GM23338 (cell line): ENCODE results near the gene ZSWIM3. TPM values are rescaled to one million over a fixed set of nuclear protein-coding genes. Genes with fewer than 3 reads are reported as not detected.

Experiments
- ATAC-seq: fragments of 200-7000 bp; cut with Tn5 transposase; 3 replicates; pipeline ENCODE4 v1.9.1; 2020
- DNase-seq: peaks from one replicate; pipeline ENCODE4 v3.0.0-alpha.2; 2015; ENCODE audit warnings: low spot score
- H2AFZ ChIP-seq: fragments of 200-600 bp; sonication (generic); 2 replicates; pipeline ENCODE4 v1.8.0; 2016; ENCODE audit warnings: antibody characterized with exemption, mild to moderate bottlenecking, moderate library complexity
- H3F3A ChIP-seq: fragments of 200-600 bp; sonication (generic); replicated peaks from 2 replicates; pipeline ENCODE4 v1.8.0; 2017; ENCODE audit warnings: antibody characterized with exemption, mixed run types, low read depth
- H3K27ac ChIP-seq: fragments of 200-600 bp; sonication (generic); 2 replicates; pipeline ENCODE4 v1.6.1; 2016; ENCODE audit warnings: low read depth
- H3K27me3 ChIP-seq: fragments of 200-600 bp; sonication (generic); 2 replicates; pipeline ENCODE4 v1.8.0; 2016; ENCODE audit warnings: mild to moderate bottlenecking, mixed run types, moderate library complexity; ENCODE audit not compliant: insufficient read depth
- H3K36me3 ChIP-seq: fragments of 200-600 bp; sonication (generic); 2 replicates; pipeline ENCODE4 v1.8.0; 2016; ENCODE audit warnings: mild to moderate bottlenecking; ENCODE audit not compliant: insufficient read depth
- H3K4me1 ChIP-seq: fragments of 200-600 bp; sonication (generic); 2 replicates; pipeline ENCODE4 v1.8.0; 2016; ENCODE audit warnings: mild to moderate bottlenecking, moderate library complexity; ENCODE audit not compliant: insufficient read depth
- H3K4me2 ChIP-seq: fragments of 200-600 bp; sonication (generic); 2 replicates; pipeline ENCODE4 v1.7.1; 2017; ENCODE audit warnings: mixed run types
- H3K4me3 ChIP-seq: fragments of 200-600 bp; sonication (generic); 2 replicates; pipeline ENCODE4 v1.6.1; 2016; ENCODE audit warnings: mixed run types
- H3K79me2 ChIP-seq: fragments of 200-600 bp; sonication (generic); replicated peaks from 2 replicates; pipeline ENCODE4 v1.8.0; 2017; ENCODE audit warnings: mild to moderate bottlenecking; ENCODE audit not compliant: insufficient read depth
- H3K9me2 ChIP-seq: fragments of 200-600 bp; sonication (generic); 2 replicates; pipeline ENCODE4 v1.8.0; 2017; ENCODE audit not compliant: insufficient read depth
- H4K20me1 ChIP-seq: fragments of 200-600 bp; sonication (generic); replicated peaks from 2 replicates; pipeline ENCODE4 v1.8.0; 2017; ENCODE audit warnings: mild to moderate bottlenecking; ENCODE audit not compliant: insufficient read depth
- H3K27ac Mint-ChIP-seq: 2 replicates; pipeline ENCODE4 v1.8.0; 2020; ENCODE audit warnings: inconsistent platforms, mild to moderate bottlenecking, moderate library complexity, mixed read lengths
- H3K27me3 Mint-ChIP-seq: 3 replicates; pipeline ENCODE4 v1.8.0; 2022; ENCODE audit warnings: low read depth, mild to moderate bottlenecking, moderate library complexity, mixed read lengths, inconsistent platforms; ENCODE audit not compliant: insufficient read depth, poor library complexity
- H3K36me3 Mint-ChIP-seq: 3 replicates; pipeline ENCODE4 v1.8.0; 2021; ENCODE audit warnings: low read depth, mild to moderate bottlenecking, inconsistent platforms, moderate library complexity, mixed read lengths
- H3K4me1 Mint-ChIP-seq: 3 replicates; pipeline ENCODE4 v1.8.0; 2020; ENCODE audit warnings: mild to moderate bottlenecking, inconsistent platforms, mixed read lengths
- H3K4me3 Mint-ChIP-seq: 3 replicates; pipeline ENCODE4 v1.8.0; 2021; ENCODE audit warnings: moderate library complexity, mild to moderate bottlenecking, inconsistent platforms, mixed read lengths
- H3K9me3 Mint-ChIP-seq: 3 replicates; pipeline ENCODE4 v1.8.0; 2020; ENCODE audit warnings: moderate library complexity, mild to moderate bottlenecking, inconsistent platforms, mixed read lengths
- CTCF ChIP-seq, 2 experiments: fragments of 200-600 bp in 1 of 2; sonication (generic) in 1 of 2; conservative IDR thresholded peaks; 2 replicates each; pipeline versions ENCODE4 v1.5.1 to v1.6.1; 2016 to 2017; ENCODE audit warnings: antibody characterized with exemption in 2 of 2, low read depth in 2 of 2, mild to moderate bottlenecking in 2 of 2, moderate library complexity in 1 of 2
- EZH2 ChIP-seq: fragments of 200-600 bp; sonication (generic); IDR thresholded peaks from one replicate; pipeline ENCODE4 v1.8.0; 2017; ENCODE audit warnings: antibody characterized with exemption, mild to moderate bottlenecking, low read depth; ENCODE audit not compliant: unreplicated experiment
- EZH2phosphoT487 ChIP-seq: fragments of 200-600 bp; sonication (generic); IDR thresholded peaks from one replicate; pipeline ENCODE4 v1.8.1; 2018; ENCODE audit warnings: antibody characterized with exemption; ENCODE audit not compliant: unreplicated experiment
- JUNB ChIP-seq: IDR thresholded peaks from one replicate; pipeline ENCODE4 v1.6.1; 2016; ENCODE audit warnings: antibody characterized with exemption; ENCODE audit not compliant: unreplicated experiment
- NANOG ChIP-seq: IDR thresholded peaks from 2 replicates; pipeline ENCODE4 v1.6.1; 2016; ENCODE audit warnings: antibody characterized with exemption, borderline replicate concordance
- POLR2AphosphoS5 ChIP-seq: IDR thresholded peaks from 2 replicates; pipeline ENCODE4 v1.6.1; 2016; ENCODE audit warnings: antibody characterized with exemption, low read depth
- REST ChIP-seq: IDR thresholded peaks from one replicate; pipeline ENCODE4 v1.6.1; 2018; ENCODE audit warnings: antibody characterized with exemption; ENCODE audit not compliant: unreplicated experiment
- ZNF114 ChIP-seq: fragments of 250-450 bp; sonication (Bioruptor Pico); IDR thresholded peaks from 2 replicates; pipeline ENCODE4 v1.5.0; 2020; ENCODE audit warnings: mild to moderate bottlenecking, moderate library complexity
- ZNF462 ChIP-seq: fragments of 250-450 bp; sonication (Bioruptor Pico); IDR thresholded peaks from 2 replicates; pipeline ENCODE4 v1.5.0; 2020; ENCODE audit warnings: mild to moderate bottlenecking, moderate library complexity
- polyA plus RNA-seq: library from polyadenylated mRNA; unstranded; fragments of >200 nt; fragmentation: Nextera tagmentation; extraction: Ambion mirVana; gene quantifications from 2 replicates; pipeline ENCODE4 v1.2.1, GENCODE V29; 2016
- total RNA-seq: library from RNA; depleted of rRNA; stranded (reverse); fragments of >200 nt; shearing (Covaris generic); gene quantifications from 2 replicates; pipeline ENCODE4 v1.2.3, GENCODE V29; 2014

ZSWIM3 gene
- total and polyA plus RNA-seq, 2 experiments from 2014 or later = 2.0 to 8.2 TPM

- TF ChIP-seq CTCF (conservative IDR thresholded peaks at IDR 0.05; ENCODE audit: low read depth in 2 of 2) (no peak), ZNF114 (no peak)
- DNase-seq = no peak
- H3K4me2 ChIP-seq = no peak overlapping the region
Observed at GRCh38 chr20:45867819-45868176, 10.4 kb downstream of the ZSWIM3 start.

GRCh38 chr20:45872626-45873025 is 15.2 kb downstream of the ZSWIM3 start:
- Mint-ChIP-seq H3K27ac (no peak overlapping the region), H3K36me3 (peaks cover 9% of the 10 kb centered on the region; the same call in 1 of the 3 replicates), H3K27me3 (peaks cover 5% of the 10 kb centered on the region), H3K9me3 (peaks cover 4% of the 10 kb centered on the region; the same call in 1 of the 3 replicates), H3K4me3 (no peak overlapping the region), H3K4me1 (no peaks in the 10 kb centered on the region)
- Histone ChIP-seq H3K79me2 (no peaks in the 10 kb centered on the region), H3F3A (0 out of 2 replicates have a peak, but pooled peaks cover under 1% of the 10 kb centered on the region), H3K4me3 (no peak overlapping the region), H3K4me1 (no peaks in the 10 kb centered on the region), H3K27me3 (no peaks in the 10 kb centered on the region), H3K36me3 (no peaks in the 10 kb centered on the region), H3K27ac (no peak overlapping the region), H2AFZ (no peak overlapping the region), H3K9me2 (no peaks in the 10 kb centered on the region), H3K4me2 (no peak overlapping the region), H4K20me1 (no peaks in the 10 kb centered on the region)
- ATAC-seq = no peak
- DNase-seq = no peak
- TF ChIP-seq EZH2 = no peak
- TF ChIP-seq JUNB = no peak
- TF ChIP-seq NANOG = no peak
- TF ChIP-seq REST = no peak
- TF ChIP-seq POLR2AphosphoS5 = no peak
- no peak for TF ChIP-seq ZNF462
- no peak for TF ChIP-seq EZH2phosphoT487

More at GRCh38 chr20:45867819-45868176, 10.4 kb downstream of the ZSWIM3 start:
- Histone ChIP-seq H3K79me2 (no peaks in the 10 kb centered on the region), H3K4me3 (no peak overlapping the region), H3K9me2 (no peaks in the 10 kb centered on the region), H3K27me3 (no peaks in the 10 kb centered on the region), H4K20me1 (no peaks in the 10 kb centered on the region), H3K4me1 (no peaks in the 10 kb centered on the region), H3K36me3 (no peaks in the 10 kb centered on the region), H3K27ac (no peak overlapping the region), H3F3A (0 out of 2 replicates have a peak, but pooled peaks cover 6% of the 10 kb centered on the region), H2AFZ (no peak overlapping the region)
- no peaks in the 10 kb centered on the region for H3K27me3 Mint-ChIP-seq
- no peak overlapping the region for H3K27ac Mint-ChIP-seq
- no peaks in the 10 kb centered on the region for H3K4me1 Mint-ChIP-seq
- H3K4me3 Mint-ChIP-seq = no peak overlapping the region
- no peaks in the 10 kb centered on the region for H3K36me3 Mint-ChIP-seq
- ATAC-seq = no peak
- no peaks in the 10 kb centered on the region for H3K9me3 Mint-ChIP-seq
